Measurements from ENCODE around the gene RFX3. TPM values are rescaled to one million over a fixed set of nuclear protein-coding genes. Genes with fewer than 3 reads are reported as not detected.
A peak's percentile ranks its signal among the peaks of the same experiment; 100 is the strongest.
"Not testable (repeated sequence)": the region's sequence is repeated elsewhere in the genome, so short reads cannot be mapped to it uniquely, and the experiment has no call there.

The RFX3 gene
- total RNA-seq, 3 donors from 2014 or later: 9.2 to 10.1 (median 9.4) TPM

GRCh38 chr9:3359048-3359692, 166.6 kb downstream of the RFX3 start:
- DNase-seq: no peak
- peaks cover 20% of the 10 kb centered on the region for H3K36me3 Mint-ChIP-seq (ENCODE audit: insufficient read depth)
- H3K4me1 Mint-ChIP-seq (ENCODE audit: low read depth): peaks cover 6% of the 10 kb centered on the region
- H3K27me3 Mint-ChIP-seq (ENCODE audit: low read depth): no peaks in the 10 kb centered on the region
- H3K9me3 Mint-ChIP-seq: peaks cover 6% of the 10 kb centered on the region
- no peak overlapping the region for H3K4me3 Mint-ChIP-seq
- ATAC-seq: no peak

- Mint-ChIP-seq H3K27me3 (ENCODE audit: low read depth) (no peaks in the 10 kb centered on the region), H3K4me3 (no peak overlapping the region), H3K9me3 (peaks cover 7% of the 10 kb centered on the region), H3K36me3 (ENCODE audit: insufficient read depth) (peaks cover 23% of the 10 kb centered on the region), H3K4me1 (ENCODE audit: low read depth) (peaks cover 4% of the 10 kb centered on the region)
- DNase-seq (no peak), ATAC-seq (no peak)
These were observed 177.6 kb downstream of the RFX3 start for GRCh38 chr9:3348169-3348568.

DNA sequence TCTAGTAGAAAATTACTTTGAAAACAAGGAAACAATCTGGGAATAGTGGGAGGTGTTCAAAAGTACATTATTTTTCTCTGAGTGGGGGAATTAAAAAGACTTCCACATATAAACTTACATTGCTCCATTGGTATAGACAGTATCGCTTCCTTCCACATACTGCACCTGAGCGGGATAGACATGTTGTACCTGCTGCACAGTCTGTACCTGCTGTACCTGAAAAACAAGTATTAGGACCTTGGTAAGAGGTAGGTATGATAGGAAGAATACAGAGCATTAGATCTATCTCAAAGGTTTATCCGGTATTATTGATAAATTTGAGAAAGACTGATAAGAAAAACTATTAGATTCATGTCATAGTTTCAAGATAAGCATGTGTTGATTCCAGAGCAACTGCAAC, 179.3 kb downstream of the RFX3 start:
- ATAC-seq: no peak
- no peak for DNase-seq
- peaks cover 15% of the 10 kb centered on the region for H3K4me1 Mint-ChIP-seq (ENCODE audit: low read depth)

GRCh38 chr9:3343671-3344070, 182.1 kb downstream of the RFX3 start:
- Mint-ChIP-seq H3K27me3 (ENCODE audit: low read depth) (no peaks in the 10 kb centered on the region), H3K4me1 (ENCODE audit: low read depth) (peaks cover 19% of the 10 kb centered on the region), H3K36me3 (ENCODE audit: insufficient read depth) (peaks cover 21% of the 10 kb centered on the region), H3K4me3 (no peak overlapping the region), H3K9me3 (no peaks in the 10 kb centered on the region)
- no peak for DNase-seq
- no peak for ATAC-seq

More for the DNA sequence above, 179.3 kb downstream of the RFX3 start:
- Mint-ChIP-seq H3K4me3 (no peak overlapping the region), H3K36me3 (ENCODE audit: insufficient read depth) (peaks cover 21% of the 10 kb centered on the region), H3K27me3 (ENCODE audit: low read depth) (no peaks in the 10 kb centered on the region), H3K9me3 (peaks cover 7% of the 10 kb centered on the region)

DNA sequence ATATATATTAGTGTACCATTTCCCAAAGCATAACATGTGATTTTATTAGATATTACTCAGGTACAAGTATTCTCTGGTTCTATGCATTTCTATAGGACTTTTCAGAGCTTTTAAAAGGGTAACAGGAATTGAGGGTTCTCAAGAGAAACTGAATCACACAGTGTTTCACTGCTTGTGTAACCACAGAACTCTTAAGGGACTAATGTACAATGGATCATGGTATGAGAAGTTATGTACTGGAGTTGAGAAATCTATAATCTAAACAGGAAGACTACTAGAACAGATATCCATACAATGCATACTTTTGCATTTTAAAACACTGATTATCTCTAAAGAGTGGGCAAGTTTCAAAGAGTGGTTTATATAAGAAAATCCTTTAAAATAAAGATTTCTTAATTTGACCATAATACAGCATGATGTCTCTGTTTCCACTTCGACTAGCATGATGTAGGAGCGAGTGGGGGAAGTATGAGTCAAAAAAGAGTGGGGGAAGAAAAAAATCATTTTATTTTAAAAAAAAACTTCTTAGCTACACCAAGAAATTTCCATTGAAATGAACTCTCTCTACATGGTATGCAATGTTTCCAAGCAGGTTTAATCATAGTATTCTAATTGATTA, 183.5 kb downstream of the RFX3 start:
- H3K4me3 Mint-ChIP-seq: no peak overlapping the region
- H3K27me3 Mint-ChIP-seq (ENCODE audit: low read depth): no peaks in the 10 kb centered on the region
- ATAC-seq (peak; percentile 90 to 93), DNase-seq (no peak)
- no peaks in the 10 kb centered on the region for H3K9me3 Mint-ChIP-seq
- H3K4me1 Mint-ChIP-seq (ENCODE audit: low read depth): peaks cover 23% of the 10 kb centered on the region
- H3K36me3 Mint-ChIP-seq (ENCODE audit: insufficient read depth): peaks cover 23% of the 10 kb centered on the region

DNA sequence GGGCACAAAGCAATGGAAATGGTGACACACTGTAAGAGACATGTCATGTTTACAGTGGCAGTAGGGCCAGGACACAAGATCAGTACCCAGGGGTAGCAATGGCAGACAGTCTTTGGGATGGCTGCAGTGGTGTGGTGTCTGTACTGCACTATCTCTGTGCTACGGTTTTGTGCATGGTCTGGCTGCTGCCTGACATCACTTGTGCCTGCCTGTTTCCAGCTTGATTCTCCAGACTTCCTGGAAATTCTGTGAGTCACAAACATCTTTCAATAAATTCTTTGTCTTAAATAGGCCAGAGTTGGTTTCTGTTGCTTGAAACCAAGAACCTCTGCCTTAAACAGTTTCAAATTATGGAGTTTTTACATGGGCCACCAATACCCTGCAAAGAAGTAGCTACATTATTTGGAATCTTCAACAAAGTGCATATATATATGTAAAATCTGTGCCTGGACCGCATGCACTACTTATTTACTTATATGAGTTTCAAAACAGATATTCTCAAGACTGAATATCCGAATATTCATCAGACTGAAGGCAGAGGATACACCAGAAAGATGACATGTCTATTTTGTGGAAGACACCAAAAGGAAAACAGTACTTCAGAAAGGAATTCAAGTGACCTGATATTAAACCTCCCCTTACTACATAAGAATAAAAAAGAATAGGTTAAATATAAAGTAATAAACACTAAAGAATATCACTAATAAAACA, 188.1 kb downstream of the RFX3 start:
- no peaks in the 10 kb centered on the region for H3K9me3 Mint-ChIP-seq
- DNase-seq (no peak), ATAC-seq (peak; percentile 33 to 60)
- peaks cover 19% of the 10 kb centered on the region for H3K4me1 Mint-ChIP-seq (ENCODE audit: low read depth)
- no peaks in the 10 kb centered on the region for H3K27me3 Mint-ChIP-seq (ENCODE audit: low read depth)
- peaks cover 15% of the 10 kb centered on the region for H3K36me3 Mint-ChIP-seq (ENCODE audit: insufficient read depth)
- no peak overlapping the region for H3K4me3 Mint-ChIP-seq

- Mint-ChIP-seq H3K9me3 (no peaks in the 10 kb centered on the region), H3K4me3 (no peak overlapping the region), H3K36me3 (ENCODE audit: insufficient read depth) (peaks cover 15% of the 10 kb centered on the region), H3K27me3 (ENCODE audit: low read depth) (no peaks in the 10 kb centered on the region), H3K4me1 (ENCODE audit: low read depth) (peaks cover 14% of the 10 kb centered on the region)
- no peak for ATAC-seq
- no peak for DNase-seq
These were observed 188.8 kb downstream of the RFX3 start for GRCh38 chr9:3336951-3337350.

- Mint-ChIP-seq H3K9me3 (no peaks in the 10 kb centered on the region), H3K4me1 (ENCODE audit: low read depth) (peaks cover 8% of the 10 kb centered on the region), H3K36me3 (ENCODE audit: insufficient read depth) (peaks cover 10% of the 10 kb centered on the region), H3K27me3 (ENCODE audit: low read depth) (no peaks in the 10 kb centered on the region), H3K4me3 (no peak overlapping the region)
- DNase-seq (no peak), ATAC-seq (no peak)
These were observed 193.0 kb downstream of the RFX3 start for GRCh38 chr9:3332802-3333201.

GRCh38 chr9:3331801-3332200, 194.0 kb downstream of the RFX3 start:
- no peak overlapping the region for H3K4me3 Mint-ChIP-seq
- DNase-seq (no peak), ATAC-seq (no peak)
- H3K36me3 Mint-ChIP-seq (ENCODE audit: insufficient read depth): peaks cover 8% of the 10 kb centered on the region
- peaks cover under 1% of the 10 kb centered on the region for H3K4me1 Mint-ChIP-seq (ENCODE audit: low read depth)
- H3K27me3 Mint-ChIP-seq (ENCODE audit: low read depth): no peaks in the 10 kb centered on the region
- H3K9me3 Mint-ChIP-seq: no peaks in the 10 kb centered on the region

- ATAC-seq: no peak
- Mint-ChIP-seq H3K4me1 (ENCODE audit: low read depth) (no peaks in the 10 kb centered on the region), H3K36me3 (ENCODE audit: insufficient read depth) (peaks cover 7% of the 10 kb centered on the region), H3K27me3 (ENCODE audit: low read depth) (no peaks in the 10 kb centered on the region), H3K9me3 (no peaks in the 10 kb centered on the region), H3K4me3 (no peak overlapping the region)
- no peak for DNase-seq
These were observed 194.9 kb downstream of the RFX3 start for GRCh38 chr9:3330792-3331420.

DNA sequence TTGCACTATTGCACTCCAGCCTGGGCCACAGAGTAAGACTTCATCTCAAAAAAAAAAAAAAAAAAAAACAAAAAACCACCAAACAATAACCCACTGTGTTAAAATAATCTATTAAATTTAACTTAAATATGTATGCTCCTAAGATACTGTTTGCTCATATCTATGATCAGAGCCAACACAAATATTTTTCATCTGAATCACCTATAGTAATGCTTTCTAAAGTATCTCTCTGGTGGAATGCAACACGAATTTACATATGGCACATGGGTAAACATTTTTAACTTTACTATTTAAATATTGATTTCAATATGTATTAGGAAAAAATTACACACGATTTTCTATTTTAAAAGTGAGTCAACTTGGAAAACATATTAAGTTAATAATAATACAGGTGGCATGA, 196.4 kb downstream of the RFX3 start:
- H3K9me3 Mint-ChIP-seq: no peaks in the 10 kb centered on the region
- peaks cover 7% of the 10 kb centered on the region for H3K36me3 Mint-ChIP-seq (ENCODE audit: insufficient read depth)
- ATAC-seq (no peak), DNase-seq (no peak)
- no peak overlapping the region for H3K4me3 Mint-ChIP-seq
- no peaks in the 10 kb centered on the region for H3K4me1 Mint-ChIP-seq (ENCODE audit: low read depth)
- H3K27me3 Mint-ChIP-seq (ENCODE audit: low read depth): no peaks in the 10 kb centered on the region

- no peaks in the 10 kb centered on the region for H3K27me3 Mint-ChIP-seq (ENCODE audit: low read depth)
- ATAC-seq (no peak), DNase-seq (no peak)
- no peaks in the 10 kb centered on the region for H3K4me1 Mint-ChIP-seq (ENCODE audit: low read depth)
- H3K4me3 Mint-ChIP-seq: no peak overlapping the region
- peaks cover 13% of the 10 kb centered on the region for H3K36me3 Mint-ChIP-seq (ENCODE audit: insufficient read depth)
- H3K9me3 Mint-ChIP-seq: no peaks in the 10 kb centered on the region
These were observed 202.1 kb downstream of the RFX3 start for GRCh38 chr9:3323714-3324113.

DNA sequence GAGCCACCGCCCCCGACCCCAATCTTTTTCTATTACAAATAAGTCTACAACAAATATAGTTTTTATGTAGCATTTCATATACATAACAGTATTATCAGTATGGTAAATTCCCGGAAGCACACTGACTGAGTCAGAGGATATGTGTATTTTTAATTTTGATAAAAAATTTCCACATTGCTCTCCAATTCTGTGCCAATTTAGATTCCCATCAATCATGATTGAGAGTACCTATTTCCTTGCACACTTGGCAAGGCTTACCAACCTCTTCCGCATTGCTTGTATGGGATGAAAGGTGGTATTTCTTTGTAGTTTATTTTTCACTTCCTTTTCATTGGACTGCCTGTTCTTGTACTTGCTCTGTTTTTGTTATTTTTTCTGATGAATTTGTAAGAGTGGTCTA, 204.6 kb downstream of the RFX3 start:
- DNase-seq (no peak), ATAC-seq (no peak)
- H3K4me3 Mint-ChIP-seq: no peak overlapping the region

GRCh38 chr9:3312595-3312994, 213.2 kb downstream of the RFX3 start:
- not testable (repeated sequence) for DNase-seq; H3K4me3 Mint-ChIP-seq; H3K9me3 Mint-ChIP-seq; H3K4me1 Mint-ChIP-seq (ENCODE audit: low read depth); ATAC-seq; H3K27me3 Mint-ChIP-seq (ENCODE audit: low read depth)
- H3K36me3 Mint-ChIP-seq (ENCODE audit: insufficient read depth): peaks cover 42% of the 10 kb centered on the region

More for the DNA sequence above, 204.6 kb downstream of the RFX3 start:
- Mint-ChIP-seq H3K4me1 (ENCODE audit: low read depth) (no peaks in the 10 kb centered on the region), H3K27me3 (ENCODE audit: low read depth) (no peaks in the 10 kb centered on the region), H3K9me3 (peaks cover 5% of the 10 kb centered on the region), H3K36me3 (ENCODE audit: insufficient read depth) (peaks cover 17% of the 10 kb centered on the region)

All from activated T-cell treated with anti-CD3 and anti-CD28 coated beads, Interleukin-2, amount 50 U/mL, for 4 hours (primary cell).